ENCODE measurements around the gene METTL16.

DNA sequence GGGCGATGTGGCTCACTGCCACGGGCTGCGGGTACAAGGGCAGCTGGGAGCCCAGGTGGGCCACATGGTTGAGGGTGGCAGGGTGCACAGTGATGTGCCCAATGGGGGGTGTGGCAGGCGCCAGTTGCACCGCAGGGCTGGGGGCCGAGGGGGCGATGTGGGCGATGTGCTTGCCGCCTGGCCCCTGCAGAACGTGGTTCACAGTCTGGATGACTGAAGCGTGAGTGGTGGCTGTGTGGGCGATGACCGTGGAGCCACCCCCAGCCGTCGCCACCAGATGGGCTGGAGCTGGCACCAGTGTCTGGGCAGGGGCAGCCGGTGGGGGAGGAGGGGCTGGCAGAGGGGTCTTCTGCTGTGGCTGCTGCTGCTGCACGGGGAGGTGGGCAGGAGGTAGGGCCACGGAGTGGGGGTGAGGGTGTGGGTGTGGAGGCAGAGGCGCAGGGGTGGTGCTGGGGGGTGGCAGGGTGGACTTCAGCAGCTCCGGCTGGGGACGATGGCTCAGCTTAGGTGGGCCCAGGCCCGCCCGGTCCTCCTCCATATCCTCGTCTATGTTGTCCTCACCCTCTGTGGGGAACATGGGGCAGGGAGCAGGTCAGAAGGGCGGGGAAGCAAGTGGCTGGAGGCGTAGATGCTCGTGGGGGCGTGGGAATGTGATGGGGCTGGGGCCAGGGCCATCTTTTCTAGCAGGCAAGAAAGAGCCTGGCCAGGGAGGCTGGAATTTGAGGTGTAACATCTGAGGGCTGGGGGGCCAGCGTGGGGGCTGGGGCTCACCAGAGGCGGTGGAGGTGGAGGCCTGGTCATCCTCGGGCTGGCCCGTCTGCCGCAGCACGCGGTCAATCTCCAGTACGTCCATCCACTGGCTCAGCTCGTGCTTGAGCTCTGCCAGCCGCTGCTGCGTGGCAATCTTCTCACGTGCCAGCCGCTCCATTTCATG is 124.3 kb downstream of the METTL16 start:
- TF ChIP-seq YY1 (IDR thresholded peaks at IDR 0.05; ENCODE audit: low read depth, low read length) (no peak), POLR2A (IDR thresholded peaks at IDR 0.05; ENCODE audit: control extremely low read depth in 1 of 2, low read depth in 2 of 2, low read length in 2 of 2) (no peak), CEBPB (IDR thresholded peaks at IDR 0.05; ENCODE audit: low read depth, low read length) (no peak), JUN (IDR thresholded peaks at IDR 0.05; ENCODE audit: low read depth, low read length) (no peak), POLR2AphosphoS5 (IDR thresholded peaks at IDR 0.05; ENCODE audit: low read depth, low read length) (no peak), CBX8 (IDR thresholded peaks at IDR 0.05; ENCODE audit: borderline replicate concordance, low read depth, low read length) (no peak), SIN3A (conservative IDR thresholded peaks at IDR 0.05 in 1 of 2, IDR thresholded peaks at IDR 0.05 in 1 of 2; ENCODE audit: low read depth in 1 of 2, low read length in 2 of 2) (no peak), EZH2 (IDR thresholded peaks at IDR 0.05; ENCODE audit: low read depth, low read length, severe bottlenecking) (no peak)
- TF ChIP-seq, protein P1, sequence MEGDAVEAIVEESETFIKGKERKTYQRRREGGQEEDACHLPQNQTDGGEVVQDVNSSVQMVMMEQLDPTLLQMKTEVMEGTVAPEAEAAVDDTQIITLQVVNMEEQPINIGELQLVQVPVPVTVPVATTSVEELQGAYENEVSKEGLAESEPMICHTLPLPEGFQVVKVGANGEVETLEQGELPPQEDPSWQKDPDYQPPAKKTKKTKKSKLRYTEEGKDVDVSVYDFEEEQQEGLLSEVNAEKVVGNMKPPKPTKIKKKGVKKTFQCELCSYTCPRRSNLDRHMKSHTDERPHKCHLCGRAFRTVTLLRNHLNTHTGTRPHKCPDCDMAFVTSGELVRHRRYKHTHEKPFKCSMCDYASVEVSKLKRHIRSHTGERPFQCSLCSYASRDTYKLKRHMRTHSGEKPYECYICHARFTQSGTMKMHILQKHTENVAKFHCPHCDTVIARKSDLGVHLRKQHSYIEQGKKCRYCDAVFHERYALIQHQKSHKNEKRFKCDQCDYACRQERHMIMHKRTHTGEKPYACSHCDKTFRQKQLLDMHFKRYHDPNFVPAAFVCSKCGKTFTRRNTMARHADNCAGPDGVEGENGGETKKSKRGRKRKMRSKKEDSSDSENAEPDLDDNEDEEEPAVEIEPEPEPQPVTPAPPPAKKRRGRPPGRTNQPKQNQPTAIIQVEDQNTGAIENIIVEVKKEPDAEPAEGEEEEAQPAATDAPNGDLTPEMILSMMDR (IDR thresholded peaks at IDR 0.05; ENCODE audit: control extremely low read depth in 1 of 3, insufficient read depth in 1 of 3, low read depth in 1 of 3, low read length in 3 of 3), result no peak
- TF ChIP-seq, protein P2, sequence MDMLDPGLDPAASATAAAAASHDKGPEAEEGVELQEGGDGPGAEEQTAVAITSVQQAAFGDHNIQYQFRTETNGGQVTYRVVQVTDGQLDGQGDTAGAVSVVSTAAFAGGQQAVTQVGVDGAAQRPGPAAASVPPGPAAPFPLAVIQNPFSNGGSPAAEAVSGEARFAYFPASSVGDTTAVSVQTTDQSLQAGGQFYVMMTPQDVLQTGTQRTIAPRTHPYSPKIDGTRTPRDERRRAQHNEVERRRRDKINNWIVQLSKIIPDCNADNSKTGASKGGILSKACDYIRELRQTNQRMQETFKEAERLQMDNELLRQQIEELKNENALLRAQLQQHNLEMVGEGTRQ (IDR thresholded peaks at IDR 0.05; ENCODE audit: low read length), result no peak
